Esophagus squamous epithelium (tissue), 5 donors: ENCODE data around the gene CASP6. TPM values are rescaled to one million over a fixed set of nuclear protein-coding genes. Genes with fewer than 3 reads are reported as not detected.
"Not testable (repeated sequence)": the region's sequence is repeated elsewhere in the genome, so short reads cannot be mapped to it uniquely, and the experiment has no call there.

Experiments used
- DNase-seq: peaks from one replicate; lab custom pipeline; 2025; lab: John Stamatoyannopoulos, UW
- H3K27ac ChIP-seq, 4 donors: fragments of 200-600 bp; sonication (generic); one replicate each; pipeline ENCODE4 v1.5.1; 2016 to 2019; ENCODE audit warnings: mild to moderate bottlenecking in 1 of 4
- H3K27me3 ChIP-seq, 4 donors: fragments of 200-600 bp; sonication (generic); 1 replicate in 3 of 4; 2 replicates in 1 of 4; pipeline versions ENCODE4 v1.5.1 to v1.6.0; 2017 to 2021; ENCODE audit warnings: antibody characterized with exemption in 1 of 4
- H3K36me3 ChIP-seq, 3 donors: fragments of 200-600 bp; sonication (generic); one replicate each; pipeline ENCODE4 v1.5.1; 2016 to 2019
- H3K4me1 ChIP-seq, 3 donors: fragments of 200-600 bp; sonication (generic); one replicate each; pipeline ENCODE4 v1.5.1; 2017 to 2019
- H3K4me3 ChIP-seq, 4 donors: fragments of 200-600 bp; sonication (generic); 1 replicate in 3 of 4; 2 replicates in 1 of 4; pipeline ENCODE4 v1.5.1; 2016 to 2019; ENCODE audit warnings: mild to moderate bottlenecking in 2 of 4, moderate library complexity in 1 of 4
- H3K9me3 ChIP-seq, 3 donors: fragments of 200-600 bp; sonication (generic); one replicate each; pipeline ENCODE4 v1.5.1; 2016 to 2019
- POLR2A ChIP-seq, 4 donors: fragments of 450-650 bp; IDR thresholded peaks; one replicate each; pipeline ENCODE4 v1.6.1; 2017; ENCODE audit warnings: antibody characterized with exemption in 4 of 4, mild to moderate bottlenecking in 4 of 4, moderate library complexity in 3 of 4
- WGBS, 2 donors: methylation state at CpG; one replicate each; pipeline ENCODE4 v1.1.5; 2018; 5-methylcytosine and 5-hydroxymethylcytosine counted together
- intact Hi-C: fragments of 100-400 bp; cut with DNase I; formaldehyde crosslinking; loops from one replicate; pipeline ENCODE4 v1.15.0; 2022
- total RNA-seq, 4 donors: library from RNA; depleted of rRNA; stranded (reverse); fragments of >200 nt; gene quantifications; one replicate each; pipeline ENCODE4 v1.1.0, GENCODE V29; 2016
- TF ChIP-seq, protein P1 (sequence below), 6 experiments: fragments of 450-650 bp in 4 of 6; fragments of 200-600 bp in 2 of 6; sonication (generic) in 2 of 6; IDR thresholded peaks; one replicate each; pipeline ENCODE4 v1.5.1; 2016 to 2019; ENCODE audit warnings: antibody characterized with exemption in 6 of 6, mild to moderate bottlenecking in 4 of 6, moderate library complexity in 4 of 6
- donor health status: DM: yes; HTN: yes; CAD: no.

CASP6 gene
- total RNA-seq, 4 donors from 2014 or later, result 7.0 to 21.9 (median 15.4) TPM

DNA sequence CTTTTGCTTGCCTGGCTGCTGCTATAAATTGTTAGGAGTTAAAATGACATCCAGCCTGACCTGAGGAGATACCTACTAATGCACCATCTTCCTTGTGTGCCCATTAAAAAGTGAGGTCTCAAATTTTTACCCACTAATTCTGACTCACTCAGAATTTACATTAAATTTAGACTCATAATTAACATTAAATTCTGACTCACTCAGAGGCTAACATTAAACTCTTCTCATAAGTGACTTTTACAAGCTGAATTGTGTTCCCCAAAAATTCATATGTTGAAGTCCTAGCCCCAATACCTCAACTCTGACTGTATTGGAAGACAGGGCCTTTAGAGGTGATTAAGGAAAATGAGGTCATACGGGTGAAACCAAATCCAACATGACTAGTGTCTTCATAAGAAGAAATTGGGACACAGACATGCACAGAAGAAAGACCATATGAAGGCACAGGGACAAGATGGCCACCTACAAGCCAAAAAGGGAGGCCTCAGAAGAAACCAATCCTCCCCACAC is 11.8 kb downstream of the CASP6 start:
- TF ChIP-seq, protein P1, sequence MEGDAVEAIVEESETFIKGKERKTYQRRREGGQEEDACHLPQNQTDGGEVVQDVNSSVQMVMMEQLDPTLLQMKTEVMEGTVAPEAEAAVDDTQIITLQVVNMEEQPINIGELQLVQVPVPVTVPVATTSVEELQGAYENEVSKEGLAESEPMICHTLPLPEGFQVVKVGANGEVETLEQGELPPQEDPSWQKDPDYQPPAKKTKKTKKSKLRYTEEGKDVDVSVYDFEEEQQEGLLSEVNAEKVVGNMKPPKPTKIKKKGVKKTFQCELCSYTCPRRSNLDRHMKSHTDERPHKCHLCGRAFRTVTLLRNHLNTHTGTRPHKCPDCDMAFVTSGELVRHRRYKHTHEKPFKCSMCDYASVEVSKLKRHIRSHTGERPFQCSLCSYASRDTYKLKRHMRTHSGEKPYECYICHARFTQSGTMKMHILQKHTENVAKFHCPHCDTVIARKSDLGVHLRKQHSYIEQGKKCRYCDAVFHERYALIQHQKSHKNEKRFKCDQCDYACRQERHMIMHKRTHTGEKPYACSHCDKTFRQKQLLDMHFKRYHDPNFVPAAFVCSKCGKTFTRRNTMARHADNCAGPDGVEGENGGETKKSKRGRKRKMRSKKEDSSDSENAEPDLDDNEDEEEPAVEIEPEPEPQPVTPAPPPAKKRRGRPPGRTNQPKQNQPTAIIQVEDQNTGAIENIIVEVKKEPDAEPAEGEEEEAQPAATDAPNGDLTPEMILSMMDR (IDR thresholded peaks at IDR 0.05), result no peak
- no peak for TF ChIP-seq POLR2A (IDR thresholded peaks at IDR 0.05)
- intact Hi-C loops, result no loop called here
- Histone ChIP-seq H3K27me3 (no peaks in the 10 kb centered on the region), H3K4me1 (no peaks in the 10 kb centered on the region), H3K9me3 (no peaks in the 10 kb centered on the region), H3K36me3 (peaks cover 0 to 88% (median 8%) of the 10 kb centered on the region in 3 donors), H3K27ac (no peak overlapping the region), H3K4me3 (no peak overlapping the region)
- no peak for DNase-seq
- 83 to 100% methylated on average over 1 of the region's 1 CpG for WGBS, 2 donors

DNA sequence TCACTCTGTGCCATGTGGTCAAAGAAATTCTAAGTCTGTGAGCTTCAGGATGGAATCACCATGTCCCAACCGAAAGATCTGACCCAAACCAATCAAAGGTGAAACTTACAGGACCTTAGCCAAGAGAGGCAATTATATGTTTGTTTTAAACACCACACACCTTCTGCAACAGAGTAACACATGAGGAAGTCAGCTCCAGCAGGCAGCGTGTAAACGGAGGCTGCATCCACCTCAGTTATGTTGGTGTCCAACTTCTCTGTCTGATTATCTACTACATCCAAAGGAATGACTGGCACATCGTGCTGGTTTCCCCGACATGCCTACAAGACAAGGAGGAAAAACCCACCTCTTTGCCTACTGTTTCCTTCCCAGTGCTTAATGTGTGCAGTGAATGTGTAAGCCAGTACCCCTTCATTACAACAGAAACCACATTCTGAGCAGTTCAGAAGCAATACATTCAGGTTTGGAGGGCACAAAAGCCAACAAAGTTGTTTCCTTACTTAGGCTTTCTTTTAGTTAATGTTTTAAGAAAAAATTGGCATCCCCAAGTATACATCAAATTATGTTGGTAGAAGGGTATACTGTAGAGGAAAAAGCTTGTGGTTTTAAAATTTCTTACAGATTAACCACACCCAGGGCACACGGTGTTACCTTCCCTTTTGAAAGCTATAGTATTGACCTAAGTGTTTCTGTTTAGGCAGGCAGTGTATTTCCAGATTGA is 12.4 kb downstream of the CASP6 start:
- no peak overlapping the region for H3K4me3 ChIP-seq
- no peak overlapping the region for H3K27ac ChIP-seq
- no peaks in the 10 kb centered on the region for H3K27me3 ChIP-seq
- intact Hi-C loops, result no loop called here
- no peak for DNase-seq
- WGBS, 2 donors, result 72 to 83% methylated on average over 6 of the region's 6 CpGs
- peaks cover 0 to 88% (median 8%) of the 10 kb centered on the region in 3 donors for H3K36me3 ChIP-seq
- H3K4me1 ChIP-seq, result no peaks in the 10 kb centered on the region
- no peaks in the 10 kb centered on the region for H3K9me3 ChIP-seq
- no peak for TF ChIP-seq POLR2A (IDR thresholded peaks at IDR 0.05)
- TF ChIP-seq, protein P1 (IDR thresholded peaks at IDR 0.05), result no peak

DNA sequence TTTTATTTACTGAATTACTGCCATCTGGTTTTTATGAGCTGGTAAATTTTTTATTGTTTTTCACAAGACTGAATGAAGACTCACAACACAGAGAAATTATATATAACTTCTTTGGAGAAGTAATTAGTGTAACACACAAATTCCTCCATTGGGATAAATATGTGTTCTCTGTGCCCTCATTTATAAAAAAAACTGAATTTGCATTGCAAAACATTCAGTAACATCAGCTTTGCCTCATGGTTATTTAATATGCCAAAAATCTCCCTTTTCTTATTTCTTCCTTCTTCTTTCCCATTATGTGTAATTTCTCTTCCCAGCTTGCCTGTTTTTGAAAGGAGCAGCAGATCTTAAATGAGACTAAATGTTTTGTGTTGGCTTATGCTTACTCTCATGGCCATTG is 18.5 kb downstream of the CASP6 start:
- Histone ChIP-seq H3K27me3 (no peaks in the 10 kb centered on the region), H3K27ac (no peak overlapping the region), H3K4me3 (no peak overlapping the region), H3K9me3 (no peaks in the 10 kb centered on the region), H3K36me3 (peaks cover 0 to 46% (median 5%) of the 10 kb centered on the region in 3 donors), H3K4me1 (no peaks in the 10 kb centered on the region)
- intact Hi-C loops, result no loop called here
- TF ChIP-seq, protein P1 (IDR thresholded peaks at IDR 0.05), result no peak
- no peak for TF ChIP-seq POLR2A (IDR thresholded peaks at IDR 0.05)
- no peak for DNase-seq

DNA sequence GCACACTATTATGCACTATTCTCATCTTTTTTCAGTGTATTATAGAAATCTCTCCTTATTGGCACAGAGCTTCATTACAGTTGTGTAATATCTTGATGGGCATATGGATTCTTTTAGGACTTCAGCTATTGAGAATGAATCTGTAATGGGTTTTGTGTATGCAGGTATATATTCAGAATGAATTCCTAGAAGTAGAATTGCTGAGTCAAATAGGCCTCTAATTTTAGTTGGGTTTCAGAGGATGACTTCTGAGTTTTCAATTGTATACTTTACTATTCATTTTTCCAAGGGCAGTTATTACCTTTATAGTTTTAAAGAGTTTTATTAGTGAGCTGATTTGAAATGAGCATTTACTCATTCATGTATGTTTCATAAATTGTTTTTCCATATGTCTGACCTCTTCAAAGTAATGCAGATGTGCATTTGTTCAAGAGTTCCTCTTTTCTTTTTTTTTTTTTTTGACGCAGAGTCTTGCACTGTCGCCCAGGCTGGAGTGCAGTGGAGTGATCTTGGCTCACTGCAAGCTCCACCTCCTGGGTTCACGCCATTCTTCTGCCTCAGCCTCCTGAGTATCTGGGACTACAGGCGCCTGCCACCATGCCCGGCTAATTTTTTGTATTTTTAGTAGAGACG is 19.5 kb downstream of the CASP6 start:
- intact Hi-C loops, result no loop called here
- H3K27ac ChIP-seq, result no peak overlapping the region
- no peak overlapping the region for H3K4me3 ChIP-seq
- H3K36me3 ChIP-seq, result peaks cover 0 to 37% (median 5%) of the 10 kb centered on the region in 3 donors
- no peak for DNase-seq
- H3K9me3 ChIP-seq, result peaks cover 0 to 2% (median 0%) of the 10 kb centered on the region in 3 donors
- WGBS, 2 donors, result 89 to 90% methylated on average over 5 to 6 of the region's 6 CpGs
- no peak for TF ChIP-seq POLR2A (IDR thresholded peaks at IDR 0.05)
- TF ChIP-seq, protein P1 (IDR thresholded peaks at IDR 0.05), result no peak
- no peaks in the 10 kb centered on the region for H3K4me1 ChIP-seq
- no peaks in the 10 kb centered on the region for H3K27me3 ChIP-seq

DNA sequence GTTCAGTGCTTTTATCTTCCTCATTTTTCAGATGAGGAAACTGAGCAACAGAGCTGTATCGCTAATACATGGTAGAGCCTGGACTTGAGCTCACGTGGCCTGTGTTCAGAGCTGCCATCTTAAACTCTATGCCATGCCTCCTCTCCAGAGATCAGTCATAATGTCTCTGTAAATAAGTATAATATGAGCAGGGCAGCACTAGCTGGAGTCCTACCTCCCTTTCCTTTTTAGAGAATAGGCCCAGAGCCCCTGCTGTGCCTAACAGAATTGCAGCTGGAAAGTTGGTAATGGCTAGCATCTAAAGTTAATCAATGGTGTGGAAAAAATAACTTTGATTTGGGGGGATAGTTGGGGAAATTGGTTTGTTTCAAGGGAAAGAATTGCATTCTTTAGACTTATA is 20.4 kb downstream of the CASP6 start:
- Histone ChIP-seq H3K27me3 (no peaks in the 10 kb centered on the region), H3K4me3 (no peak overlapping the region), H3K4me1 (no peaks in the 10 kb centered on the region), H3K9me3 (peaks cover 0 to 5% (median 0%) of the 10 kb centered on the region in 3 donors), H3K36me3 (peaks cover 0 to 37% (median 5%) of the 10 kb centered on the region in 3 donors), H3K27ac (no peak overlapping the region)
- intact Hi-C loops, result no loop called here
- TF ChIP-seq POLR2A (IDR thresholded peaks at IDR 0.05), result no peak
- TF ChIP-seq, protein P1 (IDR thresholded peaks at IDR 0.05), result no peak
- no peak for DNase-seq
- 88 to 94% methylated on average over 2 of the region's 2 CpGs for WGBS, 2 donors

DNA sequence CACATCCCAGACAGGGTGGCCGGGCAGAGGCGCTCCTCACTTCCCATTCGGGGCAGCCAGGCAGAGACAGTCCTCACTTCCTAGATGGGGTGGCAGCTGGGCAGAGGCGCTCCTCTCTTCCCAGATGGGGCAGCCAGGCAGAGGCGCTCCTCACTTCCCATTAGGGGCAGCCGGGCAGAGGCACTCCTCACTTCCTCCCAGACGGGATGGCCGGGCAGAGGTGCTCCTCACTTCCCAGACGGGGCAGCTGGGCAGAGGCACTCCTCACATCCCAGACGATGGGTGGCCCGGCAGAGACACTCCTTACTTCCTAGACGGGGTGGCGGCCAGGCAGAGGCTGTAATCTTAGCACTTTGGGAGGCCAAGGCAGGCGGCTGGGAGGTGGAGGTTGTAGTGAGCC is 24.3 kb downstream of the CASP6 start:
- intact Hi-C loops, H3K4me1 ChIP-seq, H3K9me3 ChIP-seq, DNase-seq, H3K27me3 ChIP-seq, H3K27ac ChIP-seq, H3K4me3 ChIP-seq, H3K36me3 ChIP-seq: not testable (repeated sequence)
- WGBS, 2 donors, result no CpG with 5 or more reads among the region's 14 CpGs

DNA sequence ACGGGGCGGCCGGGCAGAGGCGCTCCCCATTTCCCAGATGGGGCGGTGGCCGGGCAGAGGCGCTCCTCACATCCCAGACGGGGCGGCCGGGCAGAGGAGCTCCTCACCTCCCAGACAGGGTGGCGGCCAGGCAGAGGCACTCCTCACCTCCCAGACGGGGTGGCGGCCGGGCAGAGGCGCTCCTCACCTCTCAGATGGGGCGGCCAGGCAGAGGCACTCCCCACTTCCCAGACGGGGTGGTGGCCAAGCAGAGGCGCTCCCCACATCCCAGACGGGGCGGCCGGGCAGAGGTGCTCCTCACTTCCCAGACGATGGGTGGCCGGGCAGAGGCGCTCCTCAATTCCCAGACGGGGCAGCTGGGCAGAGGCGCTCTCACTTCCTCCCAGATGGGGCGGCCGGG is 24.8 kb downstream of the CASP6 start:
- H3K36me3 ChIP-seq, H3K9me3 ChIP-seq, intact Hi-C loops, H3K27me3 ChIP-seq, H3K4me3 ChIP-seq, DNase-seq, H3K4me1 ChIP-seq, H3K27ac ChIP-seq: not testable (repeated sequence)
- WGBS, 2 donors, result no CpG with 5 or more reads among the region's 28 CpGs
